Body of pancreas (tissue), 4 donors: ENCODE measurements around the gene ZBBX.

ENCODE experiments used
- POLR2A ChIP-seq, 3 donors: fragments of 450-650 bp; IDR thresholded peaks; one replicate each; pipeline ENCODE4 v1.6.1; 2016; ENCODE audit warnings: antibody characterized with exemption in 3 of 3, mild to moderate bottlenecking in 2 of 3
- TF ChIP-seq, protein P1 (sequence below), 7 experiments: fragments of 450-650 bp in 4 of 7; fragments of 200-600 bp in 3 of 7; sonication (generic) in 3 of 7; IDR thresholded peaks; one replicate each; pipeline ENCODE4 v1.5.1; 2016 to 2019; ENCODE audit warnings: antibody characterized with exemption in 7 of 7

DNA sequence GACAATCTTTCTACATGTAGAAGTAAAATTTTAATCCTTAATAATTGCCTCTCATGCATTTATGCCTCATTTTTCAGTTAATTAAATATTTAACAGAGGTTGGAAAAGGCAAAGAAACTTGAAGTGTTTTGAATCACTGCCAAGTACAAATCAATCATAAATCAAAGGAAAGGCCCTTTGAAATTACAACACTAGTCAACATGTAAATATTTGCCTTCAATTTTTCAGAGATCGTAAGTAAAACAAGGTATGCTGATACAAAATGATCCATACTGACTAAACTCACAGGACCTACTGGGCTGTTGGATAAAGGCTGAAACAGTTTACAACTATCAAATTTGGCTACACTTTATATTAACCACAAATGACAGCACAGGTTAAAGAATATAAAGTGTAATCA, 33.9 kb downstream of the ZBBX start:
- TF ChIP-seq, protein P1, sequence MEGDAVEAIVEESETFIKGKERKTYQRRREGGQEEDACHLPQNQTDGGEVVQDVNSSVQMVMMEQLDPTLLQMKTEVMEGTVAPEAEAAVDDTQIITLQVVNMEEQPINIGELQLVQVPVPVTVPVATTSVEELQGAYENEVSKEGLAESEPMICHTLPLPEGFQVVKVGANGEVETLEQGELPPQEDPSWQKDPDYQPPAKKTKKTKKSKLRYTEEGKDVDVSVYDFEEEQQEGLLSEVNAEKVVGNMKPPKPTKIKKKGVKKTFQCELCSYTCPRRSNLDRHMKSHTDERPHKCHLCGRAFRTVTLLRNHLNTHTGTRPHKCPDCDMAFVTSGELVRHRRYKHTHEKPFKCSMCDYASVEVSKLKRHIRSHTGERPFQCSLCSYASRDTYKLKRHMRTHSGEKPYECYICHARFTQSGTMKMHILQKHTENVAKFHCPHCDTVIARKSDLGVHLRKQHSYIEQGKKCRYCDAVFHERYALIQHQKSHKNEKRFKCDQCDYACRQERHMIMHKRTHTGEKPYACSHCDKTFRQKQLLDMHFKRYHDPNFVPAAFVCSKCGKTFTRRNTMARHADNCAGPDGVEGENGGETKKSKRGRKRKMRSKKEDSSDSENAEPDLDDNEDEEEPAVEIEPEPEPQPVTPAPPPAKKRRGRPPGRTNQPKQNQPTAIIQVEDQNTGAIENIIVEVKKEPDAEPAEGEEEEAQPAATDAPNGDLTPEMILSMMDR (IDR thresholded peaks at IDR 0.05): no peak
- no peak for TF ChIP-seq POLR2A (IDR thresholded peaks at IDR 0.05)
